Neural cell (in vitro differentiated cells): Measurements from ENCODE around the gene KBTBD12.

ENCODE experiments used
- CTCF ChIP-seq: fragments of 450-650 bp; IDR thresholded peaks from 2 replicates; pipeline ENCODE4 v1.5.1; 2014; ENCODE audit warnings: antibody characterized with exemption, mild to moderate bottlenecking, moderate library complexity; ENCODE audit not compliant: poor library complexity, severe bottlenecking
- RAD21 ChIP-seq: fragments of 450-650 bp; conservative IDR thresholded peaks from 2 replicates; pipeline ENCODE4 v1.6.1; 2014; ENCODE audit warnings: antibody characterized with exemption, mild to moderate bottlenecking, moderate library complexity
- SMC3 ChIP-seq: fragments of 450-650 bp; conservative IDR thresholded peaks from 2 replicates; pipeline ENCODE4 v1.6.1; 2014; ENCODE audit warnings: antibody characterized with exemption, mild to moderate bottlenecking, moderate library complexity; ENCODE audit not compliant: poor library complexity

- TF ChIP-seq SMC3 (no peak), CTCF (no peak), RAD21 (no peak)
These were observed 28.1 kb upstream of the KBTBD12 start for GRCh38 chr3:127886956-127887231.
